Uterus (tissue), 4 donors: ENCODE results near the gene EXOC4. TPM values are rescaled to one million over a fixed set of nuclear protein-coding genes. Genes with fewer than 3 reads are reported as not detected.

Experiments
- DNase-seq, 2 donors: peaks; one replicate each; pipeline ENCODE4 v3.0.0-alpha.2; 2019 to 2020
- H3K27ac ChIP-seq, 2 donors: fragments of 200-600 bp; sonication (generic); 1 replicate in 1 of 2; 2 replicates in 1 of 2; pipeline ENCODE4 v1.5.1; 2016 to 2018
- H3K27me3 ChIP-seq, 2 donors: fragments of 200-600 bp; sonication (generic); one replicate each; pipeline ENCODE4 v1.5.1; 2018 to 2019; ENCODE audit warnings: control low read depth in 1 of 2
- H3K36me3 ChIP-seq, 2 donors: fragments of 200-600 bp; sonication (generic); one replicate each; pipeline ENCODE4 v1.5.1; 2019; ENCODE audit warnings: control low read depth in 1 of 2
- H3K4me1 ChIP-seq, 2 donors: fragments of 200-600 bp; sonication (generic); one replicate each; pipeline ENCODE4 v1.5.1; 2018 to 2019; ENCODE audit warnings: control low read depth in 1 of 2
- H3K4me3 ChIP-seq, 2 donors: fragments of 200-600 bp; sonication (generic); 1 replicate in 1 of 2; 2 replicates in 1 of 2; pipeline ENCODE4 v1.5.1; 2018 to 2019; ENCODE audit warnings: mild to moderate bottlenecking in 1 of 2
- H3K9me3 ChIP-seq, 2 donors: fragments of 200-600 bp; sonication (generic); one replicate each; pipeline ENCODE4 v1.5.1; 2019; ENCODE audit warnings: control low read depth in 1 of 2
- CTCF ChIP-seq, 4 experiments: fragments of 200-600 bp in 2 of 4; fragments of 450-650 bp in 2 of 4; sonication (generic) in 2 of 4; IDR thresholded peaks; one replicate each; pipeline ENCODE4 v1.5.1; 2016 to 2019; ENCODE audit warnings: antibody characterized with exemption in 4 of 4, mild to moderate bottlenecking in 2 of 4, moderate library complexity in 1 of 4
- POLR2A ChIP-seq, 2 donors: fragments of 450-650 bp; IDR thresholded peaks; one replicate each; pipeline ENCODE4 v1.6.1; 2016; ENCODE audit warnings: antibody characterized with exemption in 2 of 2, mild to moderate bottlenecking in 1 of 2, moderate library complexity in 1 of 2
- intact Hi-C: fragments of 100-400 bp; cut with DNase I; formaldehyde crosslinking; loops from one replicate; pipeline ENCODE4 v1.15.1; 2023; ENCODE audit warnings: low total_unique reads
- total RNA-seq, 4 donors: library from RNA; depleted of rRNA in 3 of 4; stranded (reverse); fragments of >200 nt in 3 of 4; gene quantifications; one replicate each; pipeline versions ENCODE4 v1.1.0 to v1.2.4, GENCODE V29; 2014 to 2023
- donor health status: DM: yes; HTN: yes; CAD: no.

EXOC4 gene
- total RNA-seq, 4 donors from 2014 or later, result 27.2 to 126 (median 65.4) TPM

GRCh38 chr7:133411395-133411794, 158.5 kb downstream of the EXOC4 start:
- no peaks in the 10 kb centered on the region for H3K4me1 ChIP-seq
- no peaks in the 10 kb centered on the region for H3K27me3 ChIP-seq
- no peak overlapping the region for H3K4me3 ChIP-seq
- intact Hi-C loops, result no loop called here
- H3K27ac ChIP-seq, result no peak overlapping the region
- no peak for DNase-seq
- H3K9me3 ChIP-seq, result no peaks in the 10 kb centered on the region
- TF ChIP-seq POLR2A (IDR thresholded peaks at IDR 0.05), result no peak
- no peak for TF ChIP-seq CTCF (IDR thresholded peaks at IDR 0.05)
- H3K36me3 ChIP-seq, result no peaks in the 10 kb centered on the region

- no peaks in the 10 kb centered on the region for H3K4me1 ChIP-seq
- H3K27ac ChIP-seq, result no peak overlapping the region
- no peaks in the 10 kb centered on the region for H3K27me3 ChIP-seq
- no peak for TF ChIP-seq CTCF (IDR thresholded peaks at IDR 0.05)
- TF ChIP-seq POLR2A (IDR thresholded peaks at IDR 0.05), result no peak
- H3K4me3 ChIP-seq, result no peak overlapping the region
- intact Hi-C loops, result no loop called here
- no peak for DNase-seq
- H3K9me3 ChIP-seq, result no peaks in the 10 kb centered on the region
- no peaks in the 10 kb centered on the region for H3K36me3 ChIP-seq
Measured at GRCh38 chr7:133412942-133413341, 160.1 kb downstream of the EXOC4 start.

DNA sequence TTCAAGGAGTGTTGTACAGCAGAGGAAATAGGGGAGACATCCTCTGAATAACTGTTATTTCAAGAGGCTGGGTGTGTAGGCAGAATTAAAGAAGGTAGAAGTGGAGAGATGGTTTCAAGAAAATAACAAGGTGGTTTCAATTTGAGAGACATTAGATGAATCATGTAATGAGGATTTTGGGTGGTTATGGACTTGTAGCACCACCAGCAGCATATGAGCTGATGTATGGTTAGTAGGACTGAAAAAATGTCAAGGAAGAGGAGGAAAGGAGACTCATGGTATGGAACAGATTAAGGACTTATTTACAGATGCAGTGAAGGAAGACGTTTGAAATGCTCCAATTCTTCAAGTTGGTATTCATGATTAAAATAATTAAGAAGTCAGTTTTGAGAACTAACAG, 166.2 kb downstream of the EXOC4 start:
- no peak for TF ChIP-seq POLR2A (IDR thresholded peaks at IDR 0.05)
- no peak for TF ChIP-seq CTCF (IDR thresholded peaks at IDR 0.05)

DNA sequence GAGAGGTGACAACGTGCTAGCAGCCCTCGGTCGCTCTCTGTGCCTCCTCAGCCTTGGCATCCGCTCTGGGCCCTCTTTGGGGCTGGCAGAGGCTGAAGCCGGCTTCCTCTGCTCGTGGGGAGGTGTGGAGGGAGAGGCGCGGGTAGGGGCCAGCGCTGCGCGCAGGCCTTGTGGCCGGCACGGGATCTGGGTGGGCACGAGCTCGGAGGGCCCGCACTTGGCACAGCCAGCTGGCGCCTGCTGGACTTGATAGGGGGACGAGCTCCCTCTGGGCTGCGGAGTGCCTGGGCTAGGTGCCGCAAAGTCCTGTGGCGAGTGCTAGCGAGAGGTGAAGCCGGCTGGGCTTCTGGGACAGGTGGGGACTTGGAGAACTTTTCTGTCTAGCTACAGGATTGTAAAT, 170.7 kb downstream of the EXOC4 start:
- Histone ChIP-seq H3K9me3 (no peaks in the 10 kb centered on the region), H3K27me3 (no peaks in the 10 kb centered on the region), H3K36me3 (no peaks in the 10 kb centered on the region), H3K4me3 (no peak overlapping the region), H3K4me1 (no peaks in the 10 kb centered on the region), H3K27ac (no peak overlapping the region)
- TF ChIP-seq POLR2A (IDR thresholded peaks at IDR 0.05) (no peak), CTCF (IDR thresholded peaks at IDR 0.05) (no peak)
- intact Hi-C loops, result no loop called here
- no peak for DNase-seq

More for the DNA sequence above, 166.2 kb downstream of the EXOC4 start:
- H3K27ac ChIP-seq, result no peak overlapping the region
- intact Hi-C loops, result no loop called here
- H3K4me3 ChIP-seq, result no peak overlapping the region
- H3K9me3 ChIP-seq, result no peaks in the 10 kb centered on the region
- no peaks in the 10 kb centered on the region for H3K27me3 ChIP-seq
- no peaks in the 10 kb centered on the region for H3K4me1 ChIP-seq
- DNase-seq, result no peak
- no peaks in the 10 kb centered on the region for H3K36me3 ChIP-seq

- TF ChIP-seq CTCF (IDR thresholded peaks at IDR 0.05), result no peak
- no peak for TF ChIP-seq POLR2A (IDR thresholded peaks at IDR 0.05)
- Histone ChIP-seq H3K4me3 (no peak overlapping the region), H3K27ac (no peak overlapping the region), H3K27me3 (no peaks in the 10 kb centered on the region), H3K4me1 (no peaks in the 10 kb centered on the region), H3K36me3 (no peaks in the 10 kb centered on the region), H3K9me3 (no peaks in the 10 kb centered on the region)
- intact Hi-C loops, result no loop called here
- no peak for DNase-seq
Measured at GRCh38 chr7:133428326-133428725, 175.4 kb downstream of the EXOC4 start.
